Ectodermal cell (in vitro differentiated cells): ENCODE results near the gene LBHD2.

Experiments used
- H3K27ac ChIP-seq: 2 replicates; pipeline ENCODE4 v1.7.0; 2013; ENCODE audit warnings: mild to moderate bottlenecking, low read depth, low read length; ENCODE audit not compliant: insufficient read depth, poor library complexity, severe bottlenecking
- H3K27me3 ChIP-seq: 2 replicates; pipeline ENCODE4 v1.7.0; 2013; ENCODE audit warnings: mild to moderate bottlenecking, low read length; ENCODE audit not compliant: insufficient read depth, control insufficient read depth, poor library complexity, severe bottlenecking
- H3K36me3 ChIP-seq: one replicate; pipeline ENCODE4 v1.7.0; 2013; ENCODE audit warnings: low read length; ENCODE audit not compliant: control insufficient read depth, insufficient read depth
- H3K4me1 ChIP-seq: one replicate; pipeline ENCODE4 v1.7.0; 2013; ENCODE audit warnings: low read length; ENCODE audit not compliant: control insufficient read depth, insufficient read depth
- H3K4me3 ChIP-seq: 2 replicates; pipeline ENCODE4 v1.7.0; 2013; ENCODE audit warnings: low read depth, low read length, control low read depth; ENCODE audit not compliant: insufficient read depth
- H3K9me3 ChIP-seq: 2 replicates; pipeline ENCODE4 v1.7.0; 2013; ENCODE audit warnings: mild to moderate bottlenecking, low read length, moderate library complexity; ENCODE audit not compliant: control insufficient read depth
- WGBS, 2 experiments: methylation state at CpG; one replicate each; pipeline ENCODE4 v1.1.7; 2013; ENCODE audit warnings: missing lambda C conversion rate in 2 of 2; 5-methylcytosine and 5-hydroxymethylcytosine counted together

LBHD2 gene

DNA sequence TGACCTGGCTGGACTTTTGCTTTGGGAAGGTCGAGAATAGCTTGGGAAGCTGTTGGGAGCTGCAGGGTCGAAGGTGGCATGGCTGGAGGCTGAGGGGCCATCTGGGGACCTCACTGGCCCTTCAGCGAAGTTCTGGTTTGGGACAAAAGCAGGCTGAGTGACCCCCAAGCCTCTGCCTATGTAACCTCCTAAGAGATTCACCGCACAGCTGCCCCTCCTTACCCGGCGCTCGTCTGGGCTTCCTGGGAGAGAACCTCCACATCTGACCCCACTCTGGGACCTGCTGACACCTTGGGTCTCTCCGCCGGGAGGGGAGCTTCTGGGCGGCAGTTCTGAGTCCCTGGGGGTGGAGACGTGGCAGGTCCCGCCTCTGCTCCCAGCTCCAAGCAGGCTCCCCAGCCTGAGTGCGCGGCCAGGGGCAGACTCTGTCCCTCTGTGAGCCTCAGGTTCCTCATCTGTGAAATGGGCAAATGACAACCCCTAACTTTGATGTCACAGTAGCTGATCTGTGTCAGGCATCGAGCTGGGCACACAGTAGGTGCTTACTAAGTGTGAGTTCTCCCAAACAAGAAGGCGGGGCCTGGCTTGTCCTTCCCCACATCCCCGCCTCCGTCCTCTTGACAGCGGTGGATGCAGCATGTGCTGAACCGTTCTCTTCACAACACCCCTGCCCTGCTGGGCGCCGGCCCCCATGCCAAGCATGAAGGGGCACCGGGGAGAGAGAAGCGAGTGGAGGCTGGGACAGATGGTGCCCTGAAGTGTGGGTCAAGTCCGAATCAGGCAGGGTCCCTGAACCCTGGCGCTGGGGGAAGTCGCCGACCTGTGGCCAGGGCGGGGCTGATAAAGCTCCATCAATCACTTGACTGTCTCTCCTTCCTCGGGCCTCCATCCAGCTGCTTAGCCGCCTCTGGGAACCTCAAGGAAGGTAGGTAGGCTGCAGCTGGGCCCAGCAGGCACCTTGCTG, 14.3 kb downstream of the LBHD2 start:
- Histone ChIP-seq H3K36me3 (no peaks in the 10 kb centered on the region), H3K9me3 (no peaks in the 10 kb centered on the region), H3K4me1 (peaks cover 23% of the 10 kb centered on the region), H3K27ac (no peak overlapping the region), H3K27me3 (peaks cover 19% of the 10 kb centered on the region), H3K4me3 (no peak overlapping the region)
- WGBS, 2 experiments: 85 to 87% methylated on average over 31 of the region's 31 CpGs

DNA sequence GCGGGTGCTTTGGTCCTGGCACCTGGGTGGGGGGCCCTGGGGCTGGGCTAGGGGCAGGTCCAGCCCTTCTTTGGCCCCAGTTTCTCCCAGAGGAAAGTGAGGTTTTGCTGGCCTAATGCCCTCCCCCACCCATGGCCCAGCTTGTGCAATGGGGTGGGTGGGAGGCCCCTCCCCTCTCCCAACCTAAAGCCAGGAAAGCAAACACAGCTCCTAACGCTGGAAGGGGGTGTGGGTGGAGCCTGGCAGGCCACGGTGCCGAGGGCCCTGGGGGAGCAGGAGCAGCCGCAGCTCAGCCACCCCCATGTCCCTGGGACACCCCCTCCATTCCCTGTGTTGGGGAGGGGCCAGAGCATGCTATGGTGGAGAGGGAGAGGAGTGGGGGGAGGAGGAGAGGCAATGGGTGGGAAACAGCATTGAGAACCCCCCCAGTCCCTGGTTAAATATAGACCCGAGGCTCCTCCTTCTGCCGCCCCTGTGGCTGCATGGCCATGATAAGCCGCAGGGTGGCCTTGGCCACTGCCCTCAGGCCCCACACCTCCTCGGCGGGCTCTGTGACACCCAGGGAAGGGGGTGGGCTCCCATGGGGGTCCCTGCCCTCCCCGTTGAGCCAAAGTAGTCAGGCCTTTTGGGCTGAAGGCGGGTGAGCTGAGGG, 15.2 kb downstream of the LBHD2 start:
- WGBS, 2 experiments: 59 to 63% methylated on average over 12 of the region's 12 CpGs
- Histone ChIP-seq H3K9me3 (no peaks in the 10 kb centered on the region), H3K36me3 (no peaks in the 10 kb centered on the region), H3K27me3 (peaks cover 29% of the 10 kb centered on the region), H3K4me3 (no peak overlapping the region), H3K27ac (no peak overlapping the region), H3K4me1 (peaks cover 27% of the 10 kb centered on the region)

GRCh38 chr14:103099733-103100280, 15.8 kb downstream of the LBHD2 start:
- H3K9me3 ChIP-seq: no peaks in the 10 kb centered on the region
- no peaks in the 10 kb centered on the region for H3K36me3 ChIP-seq
- H3K27ac ChIP-seq: no peak overlapping the region
- 90% methylated on average over 8 of the region's 8 CpGs for WGBS, 2 experiments
- peaks cover 35% of the 10 kb centered on the region for H3K27me3 ChIP-seq
- no peak overlapping the region for H3K4me3 ChIP-seq
- H3K4me1 ChIP-seq: peaks cover 32% of the 10 kb centered on the region

- peaks cover 41% of the 10 kb centered on the region for H3K27me3 ChIP-seq
- no peak overlapping the region for H3K27ac ChIP-seq
- peaks cover 28% of the 10 kb centered on the region for H3K4me1 ChIP-seq
- H3K9me3 ChIP-seq: no peaks in the 10 kb centered on the region
- H3K36me3 ChIP-seq: no peaks in the 10 kb centered on the region
- no peak overlapping the region for H3K4me3 ChIP-seq
- 69% methylated on average over 25 of the region's 25 CpGs for WGBS, 2 experiments
Observed at GRCh38 chr14:103100281-103101121, 16.5 kb downstream of the LBHD2 start.

DNA sequence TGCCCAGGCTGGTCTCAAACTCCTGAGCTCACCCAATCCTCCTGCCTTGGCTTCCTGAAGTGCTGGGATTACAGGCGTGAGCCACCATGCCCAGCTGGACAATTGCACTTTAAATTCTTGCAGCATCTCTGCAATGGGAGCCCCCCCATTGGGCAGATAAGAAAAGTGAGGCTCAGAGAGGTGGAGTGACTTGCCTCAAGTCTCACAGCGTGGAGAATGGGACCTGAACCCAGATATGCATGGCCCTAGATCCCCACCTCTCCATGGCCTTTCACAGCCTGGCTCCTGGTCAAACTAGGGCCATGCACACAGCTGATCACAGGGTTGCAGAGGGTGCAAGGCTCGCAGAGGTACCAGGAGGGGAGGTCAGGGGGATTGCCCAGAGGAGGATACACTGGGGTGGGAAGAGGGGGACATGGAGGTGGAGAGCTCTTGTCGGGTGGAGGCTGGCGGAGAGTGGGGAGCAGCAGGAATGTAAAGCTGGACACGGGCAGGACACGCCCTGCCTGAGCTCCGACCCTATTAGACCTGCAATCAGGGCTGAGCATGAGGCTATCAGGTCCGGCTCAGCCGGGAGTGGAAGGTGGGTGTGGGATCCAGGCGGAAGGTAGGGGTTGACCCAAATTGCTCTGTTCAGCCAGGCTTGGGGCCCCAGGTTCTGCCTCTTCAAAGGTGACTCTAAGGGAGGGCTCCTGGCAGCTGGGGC, 17.4 kb downstream of the LBHD2 start:
- Histone ChIP-seq H3K4me1 (peaks cover 28% of the 10 kb centered on the region), H3K9me3 (no peaks in the 10 kb centered on the region), H3K36me3 (no peaks in the 10 kb centered on the region), H3K27me3 (peaks cover 45% of the 10 kb centered on the region), H3K4me3 (no peak overlapping the region), H3K27ac (no peak overlapping the region)
- WGBS, 2 experiments: 93% methylated on average over 11 of the region's 11 CpGs

- no peaks in the 10 kb centered on the region for H3K9me3 ChIP-seq
- H3K27ac ChIP-seq: no peak overlapping the region
- WGBS, 2 experiments: 92 to 93% methylated on average over 85 of the region's 85 CpGs
- peaks cover 28% of the 10 kb centered on the region for H3K4me1 ChIP-seq
- H3K36me3 ChIP-seq: no peaks in the 10 kb centered on the region
- H3K27me3 ChIP-seq: peaks cover 45% of the 10 kb centered on the region
- H3K4me3 ChIP-seq: no peak overlapping the region
Observed at GRCh38 chr14:103101963-103102688, 18.1 kb downstream of the LBHD2 start.

- no peaks in the 10 kb centered on the region for H3K36me3 ChIP-seq
- H3K27me3 ChIP-seq: peaks cover 45% of the 10 kb centered on the region
- no peaks in the 10 kb centered on the region for H3K9me3 ChIP-seq
- peaks cover 28% of the 10 kb centered on the region for H3K4me1 ChIP-seq
- WGBS, 2 experiments: 89 to 91% methylated on average over 39 of the region's 39 CpGs
- H3K27ac ChIP-seq: no peak overlapping the region
- H3K4me3 ChIP-seq: no peak overlapping the region
Observed at GRCh38 chr14:103102689-103103260, 18.8 kb downstream of the LBHD2 start.

DNA sequence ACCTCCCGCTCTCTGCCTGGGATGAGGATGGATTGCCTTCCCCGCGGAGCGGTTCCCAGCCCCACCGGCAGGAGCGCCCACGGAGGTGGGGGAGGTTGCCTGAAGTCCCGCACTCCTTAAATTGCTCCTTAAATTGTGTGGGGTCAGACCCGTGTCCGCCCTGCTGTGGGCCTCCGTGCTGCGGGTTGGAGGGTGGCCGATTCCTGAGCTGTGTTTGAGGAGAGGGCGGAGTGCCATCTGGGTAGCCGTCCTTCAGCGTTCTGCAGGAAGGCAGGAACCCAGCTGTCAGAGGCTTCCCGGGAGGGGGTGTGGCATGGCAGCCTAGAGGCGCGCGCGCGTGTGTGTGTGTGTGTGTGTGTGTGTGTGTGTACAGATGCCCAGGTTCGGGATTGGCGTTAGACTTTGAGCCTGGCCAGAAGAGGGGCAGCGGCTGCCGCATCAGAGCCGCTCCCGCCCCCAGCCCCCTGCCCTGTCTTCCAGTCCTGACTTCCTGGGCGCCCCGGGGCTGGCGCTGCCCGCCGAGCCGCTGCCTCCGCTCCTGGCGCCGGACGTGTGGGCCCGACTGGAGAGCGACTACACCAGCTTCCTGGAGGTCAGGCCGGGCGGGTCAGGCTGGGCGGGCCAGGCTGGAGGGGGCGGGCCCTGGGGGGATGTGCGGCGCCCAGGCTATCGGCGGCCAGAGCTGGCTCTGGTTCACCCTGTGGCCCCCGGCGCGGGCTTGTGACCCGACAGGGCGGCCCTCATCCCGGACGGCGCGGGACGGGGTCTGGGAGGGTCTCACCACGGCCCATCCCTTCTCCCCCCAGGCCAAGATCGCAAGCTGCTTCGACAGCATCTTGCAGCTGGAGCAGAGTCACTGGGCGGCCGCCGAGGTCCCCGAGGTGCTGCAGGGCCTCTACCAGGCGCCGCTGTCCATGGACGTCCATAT, 19.7 kb downstream of the LBHD2 start:
- Histone ChIP-seq H3K27me3 (peaks cover 45% of the 10 kb centered on the region), H3K27ac (no peak overlapping the region), H3K4me1 (peaks cover 28% of the 10 kb centered on the region), H3K36me3 (no peaks in the 10 kb centered on the region), H3K9me3 (no peaks in the 10 kb centered on the region), H3K4me3 (no peak overlapping the region)
- WGBS, 2 experiments: 14 to 15% methylated on average over 68 of the region's 68 CpGs
